ENCODE data around the gene EMSY.

DNA sequence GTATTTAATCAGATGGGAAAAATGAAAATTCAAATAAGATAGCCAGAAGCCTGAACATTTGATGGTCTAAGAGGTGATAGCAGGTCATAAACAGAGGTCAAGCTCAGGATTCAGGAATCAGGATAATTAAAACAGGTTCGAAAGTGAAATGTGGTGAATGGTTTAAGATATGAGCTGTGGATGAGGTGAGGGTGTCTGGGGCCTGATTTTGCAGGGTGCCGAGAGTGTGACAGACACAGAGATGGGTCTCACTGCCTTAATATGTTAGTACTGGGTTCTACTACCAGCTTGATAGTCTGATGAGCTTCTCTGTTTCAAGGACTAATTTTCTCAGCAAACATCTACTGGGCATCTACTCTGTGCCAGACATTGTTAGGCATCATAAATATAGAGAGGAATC is 19.9 kb upstream of the EMSY start:
- TF ChIP-seq, protein P1, sequence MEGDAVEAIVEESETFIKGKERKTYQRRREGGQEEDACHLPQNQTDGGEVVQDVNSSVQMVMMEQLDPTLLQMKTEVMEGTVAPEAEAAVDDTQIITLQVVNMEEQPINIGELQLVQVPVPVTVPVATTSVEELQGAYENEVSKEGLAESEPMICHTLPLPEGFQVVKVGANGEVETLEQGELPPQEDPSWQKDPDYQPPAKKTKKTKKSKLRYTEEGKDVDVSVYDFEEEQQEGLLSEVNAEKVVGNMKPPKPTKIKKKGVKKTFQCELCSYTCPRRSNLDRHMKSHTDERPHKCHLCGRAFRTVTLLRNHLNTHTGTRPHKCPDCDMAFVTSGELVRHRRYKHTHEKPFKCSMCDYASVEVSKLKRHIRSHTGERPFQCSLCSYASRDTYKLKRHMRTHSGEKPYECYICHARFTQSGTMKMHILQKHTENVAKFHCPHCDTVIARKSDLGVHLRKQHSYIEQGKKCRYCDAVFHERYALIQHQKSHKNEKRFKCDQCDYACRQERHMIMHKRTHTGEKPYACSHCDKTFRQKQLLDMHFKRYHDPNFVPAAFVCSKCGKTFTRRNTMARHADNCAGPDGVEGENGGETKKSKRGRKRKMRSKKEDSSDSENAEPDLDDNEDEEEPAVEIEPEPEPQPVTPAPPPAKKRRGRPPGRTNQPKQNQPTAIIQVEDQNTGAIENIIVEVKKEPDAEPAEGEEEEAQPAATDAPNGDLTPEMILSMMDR (IDR thresholded peaks at IDR 0.05; ENCODE audit: insufficient read depth, low read depth, low read length): no peak
- no peak for TF ChIP-seq EZH2 (IDR thresholded peaks at IDR 0.05; ENCODE audit: insufficient read depth, low read length)
